Hematopoietic multipotent progenitor cell treated with erythropoietin and hydrocortisone succinate and interleukin-3 and kit ligand, for 8 days (in vitro differentiated cells): ENCODE results near the gene UBE2F.
"Not testable (repeated sequence)": the region's sequence is repeated elsewhere in the genome, so short reads cannot be mapped to it uniquely, and the experiment has no call there.

Source experiments
- DNase-seq: peaks from one replicate; pipeline ENCODE4 v3.0.0-alpha.2; 2015

UBE2F gene

GRCh38 chr2:237946423-237946822 is 20.4 kb upstream of the UBE2F start:
- DNase-seq: no peak

- DNase-seq: not testable (repeated sequence)
Measured at GRCh38 chr2:237951354-237951753, 15.5 kb upstream of the UBE2F start.

- DNase-seq: no peak
Measured at GRCh38 chr2:237951878-237952277, 14.9 kb upstream of the UBE2F start.

GRCh38 chr2:237952851-237953250 is 14.0 kb upstream of the UBE2F start:
- DNase-seq: no peak

- peak; percentile 69 for DNase-seq
Measured at GRCh38 chr2:237955640-237956401, 11.0 kb upstream of the UBE2F start.

- no peak for DNase-seq
Measured at GRCh38 chr2:237956402-237956736, 10.4 kb upstream of the UBE2F start.

- DNase-seq: no peak
Measured at GRCh38 chr2:237961637-237962036, 5.2 kb upstream of the UBE2F start.

GRCh38 chr2:237962432-237963084 is 4.3 kb upstream of the UBE2F start:
- DNase-seq: no peak

- DNase-seq: peak; percentile 80
Measured at GRCh38 chr2:237963490-237963991, 3.3 kb upstream of the UBE2F start.

GRCh38 chr2:237964194-237964577 is 2.6 kb upstream of the UBE2F start:
- peak; percentile 95 for DNase-seq

- peak; percentile 98 for DNase-seq
Measured at GRCh38 chr2:237964578-237965404, 2.0 kb upstream of the UBE2F start.

- peak; percentile 33 for DNase-seq
Measured at GRCh38 chr2:237965844-237966243, 970 bp upstream of the UBE2F start.

- DNase-seq: no peak
Measured at GRCh38 chr2:237966250-237966564, 607 bp upstream of the UBE2F start.

- no peak for DNase-seq
Measured at GRCh38 chr2:237967463-237967951, 693 bp downstream of the UBE2F start.

GRCh38 chr2:237968048-237968862 is 1.4 kb downstream of the UBE2F start:
- DNase-seq: peak; percentile 90

- no peak for DNase-seq
Measured at GRCh38 chr2:237971661-237972060, 4.8 kb downstream of the UBE2F start.

GRCh38 chr2:237972211-237972610 is 5.4 kb downstream of the UBE2F start:
- no peak for DNase-seq

GRCh38 chr2:237972936-237973335 is 6.1 kb downstream of the UBE2F start:
- no peak for DNase-seq

- DNase-seq: no peak
Measured at GRCh38 chr2:237977380-237977779, 10.6 kb downstream of the UBE2F start.

- DNase-seq: peak; percentile 71
Measured at GRCh38 chr2:237978058-237978712, 11.4 kb downstream of the UBE2F start.

- peak; percentile 70 for DNase-seq
Measured at GRCh38 chr2:237979331-237979730, 12.5 kb downstream of the UBE2F start.

- no peak for DNase-seq
Measured at GRCh38 chr2:237980087-237980486, 13.3 kb downstream of the UBE2F start.
